ENCODE results near the gene PPM1M. TPM values are rescaled to one million over a fixed set of nuclear protein-coding genes. Genes with fewer than 3 reads are reported as not detected.

The PPM1M gene
- total and polyA plus RNA-seq, 2 donors, result 32.1 to 65.0 TPM

DNA sequence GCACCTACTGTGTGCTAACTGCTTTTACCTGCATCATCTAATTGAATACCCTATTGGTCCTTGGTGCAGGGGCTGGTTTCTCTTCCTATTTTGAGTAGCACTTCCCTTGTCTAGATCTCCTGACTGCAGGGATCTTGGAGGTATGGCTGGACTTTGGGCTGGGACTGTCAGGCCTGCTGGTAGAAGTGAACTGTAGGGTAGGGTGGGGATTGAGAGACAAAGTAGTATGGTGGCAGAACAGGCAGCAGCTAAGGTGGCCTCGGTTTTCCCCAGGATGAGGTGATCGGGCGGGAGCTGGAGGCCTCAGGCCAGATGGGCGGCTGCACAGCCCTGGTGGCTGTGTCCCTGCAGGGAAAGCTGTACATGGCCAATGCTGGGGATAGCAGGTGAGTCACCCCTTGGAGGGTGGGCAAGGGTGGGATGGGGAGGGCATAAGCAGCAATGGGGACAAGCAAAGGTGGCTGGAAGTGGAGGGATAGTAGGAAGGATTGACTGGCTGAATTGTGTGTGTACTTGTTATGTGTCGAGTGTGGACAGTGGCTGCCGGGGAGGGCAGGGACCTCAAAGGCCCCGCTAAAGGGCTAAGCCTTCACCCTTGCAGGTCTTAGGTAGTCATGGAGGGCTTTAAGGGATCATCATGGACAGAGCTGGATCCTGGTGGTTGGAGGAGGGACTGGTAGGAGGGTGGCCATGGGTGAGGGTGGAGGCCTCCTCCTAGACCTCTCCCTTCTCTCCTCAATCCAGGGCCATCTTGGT lies 2.0 kb downstream of the PPM1M start:
- DNase-seq (ENCODE audit: low read depth in 6 of 9, low spot score in 9 of 9), result no peak
- Histone ChIP-seq H3K27me3 (ENCODE audit: control insufficient read depth in 2 of 2, insufficient read depth in 1 of 2, low read length in 1 of 2) (peaks cover 0 to 10% of the 10 kb centered on the region in 2 donors), H3K27ac (ENCODE audit: low read depth in 1 of 2, low read length in 1 of 2) (peak overlapping the region in 1 of 2 donors; percentile 15), H3K9me3 (ENCODE audit: control insufficient read depth in 2 of 2, insufficient read depth in 1 of 2, low read length in 1 of 2) (peaks cover 0 to 6% of the 10 kb centered on the region in 2 donors), H3K4me1 (ENCODE audit: control insufficient read depth in 2 of 2, insufficient read depth in 2 of 2, low read length in 2 of 2) (peaks cover 14 to 64% of the 10 kb centered on the region in 2 donors), H3K4me3 (ENCODE audit: low read length in 2 of 2) (peak overlapping the region; percentile 54 to 66), H3K36me3 (ENCODE audit: control insufficient read depth in 2 of 2, insufficient read depth in 2 of 2, low read length in 1 of 2) (peaks cover 38 to 50% of the 10 kb centered on the region in 2 donors)
- 97% methylated on average over 7 of the region's 7 CpGs for WGBS

- H3K4me3 ChIP-seq (ENCODE audit: low read length in 2 of 2), result no peak overlapping the region
- 96% methylated on average over 10 of the region's 10 CpGs for WGBS
- DNase-seq (ENCODE audit: low read depth in 6 of 9, low spot score in 9 of 9), result no peak
- H3K27ac ChIP-seq (ENCODE audit: low read depth in 1 of 2, low read length in 1 of 2), result peak overlapping the region in 1 of 2 donors; percentile 25
- H3K9me3 ChIP-seq (ENCODE audit: control insufficient read depth in 2 of 2, insufficient read depth in 1 of 2, low read length in 1 of 2), result peaks cover 0 to 6% of the 10 kb centered on the region in 2 donors
- H3K36me3 ChIP-seq (ENCODE audit: control insufficient read depth in 2 of 2, insufficient read depth in 2 of 2, low read length in 1 of 2), result peaks cover 38 to 52% of the 10 kb centered on the region in 2 donors
- H3K27me3 ChIP-seq (ENCODE audit: control insufficient read depth in 2 of 2, insufficient read depth in 1 of 2, low read length in 1 of 2), result peaks cover 0 to 10% of the 10 kb centered on the region in 2 donors
- H3K4me1 ChIP-seq (ENCODE audit: control insufficient read depth in 2 of 2, insufficient read depth in 2 of 2, low read length in 2 of 2), result peaks cover 19 to 70% of the 10 kb centered on the region in 2 donors
These were observed 2.6 kb downstream of the PPM1M start for GRCh38 chr3:52248165-52248541.

- Histone ChIP-seq H3K36me3 (ENCODE audit: control insufficient read depth in 2 of 2, insufficient read depth in 2 of 2, low read length in 1 of 2) (peaks cover 39 to 59% of the 10 kb centered on the region in 2 donors), H3K4me1 (ENCODE audit: control insufficient read depth in 2 of 2, insufficient read depth in 2 of 2, low read length in 2 of 2) (peaks cover 24 to 74% of the 10 kb centered on the region in 2 donors), H3K9me3 (ENCODE audit: control insufficient read depth in 2 of 2, insufficient read depth in 1 of 2, low read length in 1 of 2) (no peaks in the 10 kb centered on the region), H3K4me3 (ENCODE audit: low read length in 2 of 2) (no peak overlapping the region), H3K27ac (ENCODE audit: low read depth in 1 of 2, low read length in 1 of 2) (peak overlapping the region in 1 of 2 donors; percentile 11), H3K27me3 (ENCODE audit: control insufficient read depth in 2 of 2, insufficient read depth in 1 of 2, low read length in 1 of 2) (peaks cover 0 to 10% of the 10 kb centered on the region in 2 donors)
- WGBS, result 96% methylated on average over 10 of the region's 10 CpGs
- DNase-seq (ENCODE audit: low read depth in 6 of 9, low spot score in 9 of 9), result no peak
These were observed 3.4 kb downstream of the PPM1M start for GRCh38 chr3:52248816-52249547.

DNA sequence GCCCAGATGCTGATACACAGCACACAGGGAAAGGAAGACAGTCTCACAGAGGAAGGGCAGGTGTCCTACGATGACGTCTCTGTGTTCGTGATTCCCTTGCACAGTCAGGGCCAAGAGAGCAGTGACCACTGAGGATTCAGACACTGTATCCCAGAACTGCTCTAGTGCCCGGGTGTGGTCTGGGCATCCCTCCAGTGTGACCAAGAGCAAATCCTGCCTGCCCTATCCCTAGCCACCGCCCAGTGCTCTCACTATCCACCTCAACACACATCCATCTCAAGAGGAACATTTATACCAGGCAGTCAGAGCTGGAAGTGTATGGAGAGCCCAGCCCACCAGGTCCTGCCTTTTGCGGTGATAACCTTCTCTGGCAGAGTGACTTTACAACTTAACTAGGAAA lies 4.1 kb downstream of the PPM1M start:
- Histone ChIP-seq H3K4me3 (ENCODE audit: low read length in 2 of 2) (no peak overlapping the region), H3K27me3 (ENCODE audit: control insufficient read depth in 2 of 2, insufficient read depth in 1 of 2, low read length in 1 of 2) (peaks cover 0 to 10% of the 10 kb centered on the region in 2 donors), H3K27ac (ENCODE audit: low read depth in 1 of 2, low read length in 1 of 2) (peak overlapping the region in 1 of 2 donors; percentile 54), H3K36me3 (ENCODE audit: control insufficient read depth in 2 of 2, insufficient read depth in 2 of 2, low read length in 1 of 2) (peaks cover 41 to 66% of the 10 kb centered on the region in 2 donors), H3K4me1 (ENCODE audit: control insufficient read depth in 2 of 2, insufficient read depth in 2 of 2, low read length in 2 of 2) (peaks cover 26 to 73% of the 10 kb centered on the region in 2 donors), H3K9me3 (ENCODE audit: control insufficient read depth in 2 of 2, insufficient read depth in 1 of 2, low read length in 1 of 2) (no peaks in the 10 kb centered on the region)
- 97% methylated on average over 6 of the region's 6 CpGs for WGBS
- DNase-seq (ENCODE audit: low read depth in 6 of 9, low spot score in 9 of 9), result no peak

- no peak overlapping the region for H3K4me3 ChIP-seq (ENCODE audit: low read length in 2 of 2)
- no peaks in the 10 kb centered on the region for H3K9me3 ChIP-seq (ENCODE audit: control insufficient read depth in 2 of 2, insufficient read depth in 1 of 2, low read length in 1 of 2)
- no peak for DNase-seq (ENCODE audit: low read depth in 6 of 9, low spot score in 9 of 9)
- 98% methylated on average over 1 of the region's 1 CpG for WGBS
- peaks cover 22 to 73% of the 10 kb centered on the region in 2 donors for H3K4me1 ChIP-seq (ENCODE audit: control insufficient read depth in 2 of 2, insufficient read depth in 2 of 2, low read length in 2 of 2)
- peaks cover 41 to 68% of the 10 kb centered on the region in 2 donors for H3K36me3 ChIP-seq (ENCODE audit: control insufficient read depth in 2 of 2, insufficient read depth in 2 of 2, low read length in 1 of 2)
- peaks cover 0 to 7% of the 10 kb centered on the region in 2 donors for H3K27me3 ChIP-seq (ENCODE audit: control insufficient read depth in 2 of 2, insufficient read depth in 1 of 2, low read length in 1 of 2)
- peak overlapping the region in 1 of 2 donors; percentile 54 for H3K27ac ChIP-seq (ENCODE audit: low read depth in 1 of 2, low read length in 1 of 2)
These were observed 4.6 kb downstream of the PPM1M start for GRCh38 chr3:52250122-52250521.

DNA sequence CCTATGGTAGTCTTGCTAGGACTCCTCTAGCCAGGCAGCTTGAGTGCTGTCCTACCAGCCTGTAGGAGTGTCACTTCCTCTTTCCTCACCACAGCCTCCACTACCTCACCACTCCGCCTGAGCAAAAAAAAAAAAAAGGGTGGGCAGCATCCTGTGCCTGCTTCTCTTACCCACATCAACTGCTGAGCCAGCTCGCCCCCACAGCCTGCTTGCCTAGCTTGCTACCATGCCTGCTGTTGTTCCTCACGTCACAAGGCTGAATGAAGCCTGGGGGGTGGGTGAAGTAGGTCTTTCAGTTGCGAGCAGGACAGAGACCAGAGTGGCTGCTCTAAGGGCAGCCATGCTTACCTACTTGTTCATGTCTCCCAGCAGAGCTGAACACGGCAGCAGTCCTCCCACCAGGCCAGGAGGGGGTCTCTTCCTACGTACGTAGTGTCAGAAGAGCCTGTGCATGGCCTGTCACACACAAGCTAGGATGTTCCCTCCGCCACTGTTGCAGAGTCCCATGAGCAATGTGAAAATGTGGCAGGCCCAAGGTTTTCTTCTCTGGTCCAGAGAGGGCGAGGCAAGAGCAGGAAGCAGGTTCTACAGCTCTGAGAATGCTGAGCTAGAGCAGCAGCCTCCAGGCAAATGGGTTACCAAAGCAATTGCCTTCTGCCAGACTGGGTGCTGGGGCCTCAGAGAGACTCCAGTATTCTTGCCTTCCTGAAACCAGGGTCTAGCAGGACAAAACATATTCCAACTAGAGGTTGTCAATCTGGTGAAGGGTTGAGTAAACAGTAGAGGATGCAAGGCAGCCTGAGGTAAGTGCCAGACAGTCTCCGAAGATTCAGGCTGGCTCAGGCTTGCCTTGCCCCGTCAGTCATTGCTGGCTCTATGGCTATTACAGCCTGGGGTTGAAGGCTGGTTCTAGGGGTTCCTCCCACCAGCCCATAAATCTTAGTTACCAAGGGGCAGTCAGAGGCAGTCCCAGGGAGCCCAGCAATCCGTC lies 8.1 kb downstream of the PPM1M start:
- Histone ChIP-seq H3K27me3 (ENCODE audit: control insufficient read depth in 2 of 2, insufficient read depth in 1 of 2, low read length in 1 of 2) (no peaks in the 10 kb centered on the region), H3K4me3 (ENCODE audit: low read length in 2 of 2) (peak overlapping the region; percentile 12 to 13), H3K9me3 (ENCODE audit: control insufficient read depth in 2 of 2, insufficient read depth in 1 of 2, low read length in 1 of 2) (no peaks in the 10 kb centered on the region), H3K36me3 (ENCODE audit: control insufficient read depth in 2 of 2, insufficient read depth in 2 of 2, low read length in 1 of 2) (peaks cover 60 to 88% of the 10 kb centered on the region in 2 donors), H3K4me1 (ENCODE audit: control insufficient read depth in 2 of 2, insufficient read depth in 2 of 2, low read length in 2 of 2) (peaks cover 23 to 71% of the 10 kb centered on the region in 2 donors), H3K27ac (ENCODE audit: low read depth in 1 of 2, low read length in 1 of 2) (peak overlapping the region; percentile 97 to 98)
- WGBS, result 33% methylated on average over 12 of the region's 12 CpGs
- DNase-seq (ENCODE audit: low read depth in 6 of 9, low spot score in 9 of 9), result peak; percentile 59 to 95 (median 84)

GRCh38 chr3:52254608-52255007 lies 9.0 kb downstream of the PPM1M start:
- H3K27ac ChIP-seq (ENCODE audit: low read depth in 1 of 2, low read length in 1 of 2), result peak overlapping the region; percentile 87 to 98
- H3K4me1 ChIP-seq (ENCODE audit: control insufficient read depth in 2 of 2, insufficient read depth in 2 of 2, low read length in 2 of 2), result peaks cover 23 to 67% of the 10 kb centered on the region in 2 donors

GRCh38 chr3:52256159-52256558 lies 10.6 kb downstream of the PPM1M start:
- H3K9me3 ChIP-seq (ENCODE audit: control insufficient read depth in 2 of 2, insufficient read depth in 1 of 2, low read length in 1 of 2), result no peaks in the 10 kb centered on the region
- peak overlapping the region; percentile 3 to 75 for H3K27ac ChIP-seq (ENCODE audit: low read depth in 1 of 2, low read length in 1 of 2)
- H3K27me3 ChIP-seq (ENCODE audit: control insufficient read depth in 2 of 2, insufficient read depth in 1 of 2, low read length in 1 of 2), result no peaks in the 10 kb centered on the region
- peaks cover 23 to 54% of the 10 kb centered on the region in 2 donors for H3K4me1 ChIP-seq (ENCODE audit: control insufficient read depth in 2 of 2, insufficient read depth in 2 of 2, low read length in 2 of 2)
- DNase-seq (ENCODE audit: low read depth in 6 of 9, low spot score in 9 of 9), result no peak
- peaks cover 54 to 92% of the 10 kb centered on the region in 2 donors for H3K36me3 ChIP-seq (ENCODE audit: control insufficient read depth in 2 of 2, insufficient read depth in 2 of 2, low read length in 1 of 2)
- 97% methylated on average over 3 of the region's 3 CpGs for WGBS
- H3K4me3 ChIP-seq (ENCODE audit: low read length in 2 of 2), result no peak overlapping the region

More at GRCh38 chr3:52254608-52255007, 9.0 kb downstream of the PPM1M start:
- Histone ChIP-seq H3K36me3 (ENCODE audit: control insufficient read depth in 2 of 2, insufficient read depth in 2 of 2, low read length in 1 of 2) (peaks cover 60 to 89% of the 10 kb centered on the region in 2 donors), H3K27me3 (ENCODE audit: control insufficient read depth in 2 of 2, insufficient read depth in 1 of 2, low read length in 1 of 2) (no peaks in the 10 kb centered on the region), H3K4me3 (ENCODE audit: low read length in 2 of 2) (no peak overlapping the region), H3K9me3 (ENCODE audit: control insufficient read depth in 2 of 2, insufficient read depth in 1 of 2, low read length in 1 of 2) (no peaks in the 10 kb centered on the region)
- DNase-seq (ENCODE audit: low read depth in 6 of 9, low spot score in 9 of 9), result no peak
- 94% methylated on average over 9 of the region's 9 CpGs for WGBS
